H1 (cell line): ENCODE data around the gene SMIM32. TPM values are rescaled to one million over a fixed set of nuclear protein-coding genes. Genes with fewer than 3 reads are reported as not detected.

Source experiments
- CTCF ChIA-PET: fragments of 300-600 bp; sonication (Branson Sonifier 250); formaldehyde crosslinking; loops from one replicate; lab custom pipeline; 2021; ENCODE audit not compliant: partially characterized antibody; lab: Charles Lee
- POLR2A ChIA-PET: fragments of 300-600 bp; sonication (Branson Sonifier 250); formaldehyde crosslinking; loops from one replicate; lab custom pipeline; 2021; ENCODE audit warnings: inconsistent platforms; ENCODE audit not compliant: partially characterized antibody; lab: Charles Lee
- DNase-seq, 2 experiments: peaks; one replicate each; pipeline versions ENCODE4 v3.0.0 to v3.0.0-alpha.2; 2010 to 2022; ENCODE audit warnings: low spot score in 2 of 2, low read depth in 1 of 2, mixed read lengths in 1 of 2
- FAIRE-seq: peaks from 2 replicates; lab custom pipeline; 2011; peaks lifted over from hg19 to GRCh38; lab: Jason Lieb, UNC
- H2AFZ ChIP-seq: 2 replicates; pipeline ENCODE4 v1.8.1; 2012; ENCODE audit warnings: low read length, inconsistent platforms
- H2AK5ac ChIP-seq: 2 replicates; pipeline ENCODE4 v1.6.1; 2013; ENCODE audit warnings: low read depth, low read length
- H2BK120ac ChIP-seq: replicated peaks from 2 replicates; pipeline ENCODE3; 2013; ENCODE audit warnings: low read depth, low read length, inconsistent platforms
- H2BK12ac ChIP-seq: 2 replicates; pipeline ENCODE4 v1.6.1; 2013; ENCODE audit warnings: low read depth, low read length
- H2BK15ac ChIP-seq: 2 replicates; pipeline ENCODE4 v1.6.1; 2013; ENCODE audit warnings: low read length
- H2BK20ac ChIP-seq: 2 replicates; pipeline ENCODE4 v1.6.1; 2013; ENCODE audit warnings: low read length
- H2BK5ac ChIP-seq: 2 replicates; pipeline ENCODE4 v1.6.1; 2013; ENCODE audit warnings: low read depth, low read length
- H3K14ac ChIP-seq: 2 replicates; pipeline ENCODE4 v1.6.1; 2013; ENCODE audit warnings: inconsistent platforms; ENCODE audit not compliant: insufficient read length
- H3K18ac ChIP-seq: 2 replicates; pipeline ENCODE4 v1.6.1; 2013; ENCODE audit warnings: low read length; ENCODE audit errors: extremely low read depth
- H3K23ac ChIP-seq: 2 replicates; pipeline ENCODE4 v1.6.1; 2013; ENCODE audit warnings: inconsistent platforms; ENCODE audit not compliant: insufficient read length
- H3K23me2 ChIP-seq: 2 replicates; pipeline ENCODE4 v1.6.1; 2013; ENCODE audit warnings: low read depth, low read length
- H3K27ac ChIP-seq: 2 replicates; pipeline ENCODE4 v1.6.1; 2011; ENCODE audit warnings: low read depth, low read length, inconsistent platforms
- H3K27me3 ChIP-seq, 4 experiments: replicated peaks in 1 of 4; 1 replicate in 1 of 4; 2 replicates in 3 of 4; pipeline versions ENCODE4 v1.6.1 to v1.8.1; 2011 to 2013; ENCODE audit warnings: low read length in 3 of 4, mild to moderate bottlenecking in 3 of 4, inconsistent platforms in 2 of 4, mixed read lengths in 2 of 4, moderate library complexity in 1 of 4; ENCODE audit not compliant: control insufficient read depth in 3 of 4, insufficient read depth in 3 of 4; ENCODE audit errors: extremely low read depth in 1 of 4
- H3K36me3 ChIP-seq, 4 experiments: 2 replicates each; pipeline versions ENCODE4 v1.6.1 to v1.8.1; 2011 to 2013; ENCODE audit warnings: mild to moderate bottlenecking in 4 of 4, low read length in 3 of 4, moderate library complexity in 2 of 4, control low read depth in 1 of 4, inconsistent platforms in 1 of 4; ENCODE audit not compliant: insufficient read depth in 4 of 4, control insufficient read depth in 2 of 4
- H3K4ac ChIP-seq: replicated peaks from 2 replicates; pipeline ENCODE3; 2013; ENCODE audit warnings: low read length, low read depth, mixed read lengths, inconsistent platforms; ENCODE audit not compliant: insufficient read length
- H3K4me1 ChIP-seq, 4 experiments: replicated peaks in 1 of 4; 1 replicate in 1 of 4; 2 replicates in 3 of 4; pipeline versions ENCODE4 v1.6.1 to v1.8.1; 2011 to 2013; ENCODE audit warnings: low read length in 3 of 4, inconsistent platforms in 2 of 4, mixed read lengths in 1 of 4; ENCODE audit not compliant: insufficient read depth in 4 of 4, control insufficient read depth in 3 of 4
- H3K4me2 ChIP-seq, 2 experiments: 2 replicates each; pipeline versions ENCODE4 v1.6.1 to v1.8.1; 2011 to 2013; ENCODE audit warnings: low read depth in 2 of 2, low read length in 2 of 2, control low read depth in 1 of 2, inconsistent platforms in 1 of 2, mild to moderate bottlenecking in 1 of 2; ENCODE audit not compliant: insufficient read depth in 1 of 2
- H3K4me3 ChIP-seq, 4 experiments: fragments of 200-600, 300-600 bp in 1 of 4; sonication (generic), shearing (Covaris generic), sonication (Bioruptor Twin) in 1 of 4; 2 replicates each; pipeline versions ENCODE4 v1.5.1 to v1.8.1; 2011 to 2016; ENCODE audit warnings: low read length in 4 of 4, low read depth in 3 of 4, control low read depth in 2 of 4, inconsistent platforms in 2 of 4, mild to moderate bottlenecking in 2 of 4, mixed read lengths in 1 of 4, moderate library complexity in 1 of 4; ENCODE audit not compliant: insufficient read depth in 2 of 4; ENCODE audit errors: extremely low read depth in 1 of 4
- H3K56ac ChIP-seq: replicated peaks from 2 replicates; pipeline ENCODE3; 2013; ENCODE audit warnings: low read depth, mild to moderate bottlenecking, mixed read lengths, low read length, inconsistent platforms; ENCODE audit not compliant: insufficient read length
- H3K79me1 ChIP-seq: 2 replicates; pipeline ENCODE4 v1.6.1; 2013; ENCODE audit warnings: low read depth, low read length, control low read depth
- H3K79me2 ChIP-seq, 2 experiments: 2 replicates each; pipeline versions ENCODE4 v1.6.1 to v1.8.1; 2012 to 2013; ENCODE audit warnings: low read length in 2 of 2, mild to moderate bottlenecking in 2 of 2, inconsistent platforms in 1 of 2; ENCODE audit not compliant: insufficient read depth in 2 of 2, control insufficient read depth in 1 of 2
- H3K9ac ChIP-seq, 4 experiments: replicated peaks in 1 of 4; 1 replicate in 1 of 4; 2 replicates in 3 of 4; pipeline versions ENCODE4 v1.6.1 to v1.8.1; 2011 to 2013; ENCODE audit warnings: low read depth in 3 of 4, low read length in 3 of 4, control low read depth in 2 of 4, mild to moderate bottlenecking in 2 of 4, moderate library complexity in 2 of 4, inconsistent platforms in 1 of 4; ENCODE audit errors: extremely low read depth in 1 of 4
- H3K9me3 ChIP-seq, 2 experiments: 2 replicates each; pipeline versions ENCODE4 v1.6.1 to v1.8.1; 2012 to 2013; ENCODE audit warnings: mild to moderate bottlenecking in 2 of 2, moderate library complexity in 2 of 2, control low read depth in 1 of 2, inconsistent platforms in 1 of 2, low read depth in 1 of 2, low read length in 1 of 2, mixed read lengths in 1 of 2; ENCODE audit not compliant: insufficient read depth in 2 of 2
- H4K20me1 ChIP-seq, 2 experiments: replicated peaks in 1 of 2; 2 replicates each; pipeline versions ENCODE3 to v1.8.1; 2011 to 2013; ENCODE audit warnings: inconsistent platforms in 2 of 2, low read length in 2 of 2, mild to moderate bottlenecking in 1 of 2; ENCODE audit not compliant: insufficient read depth in 2 of 2, control insufficient read depth in 1 of 2
- H4K5ac ChIP-seq: 2 replicates; pipeline ENCODE4 v1.6.1; 2013; ENCODE audit warnings: low read length, low read depth, mixed read lengths, inconsistent platforms; ENCODE audit not compliant: insufficient read length
- H4K8ac ChIP-seq: 2 replicates; pipeline ENCODE4 v1.8.0; 2013; ENCODE audit warnings: mild to moderate bottlenecking, moderate library complexity, low read length, inconsistent platforms; ENCODE audit not compliant: insufficient read depth; ENCODE audit errors: extremely low read depth
- H4K91ac ChIP-seq: replicated peaks from 2 replicates; pipeline ENCODE3; 2013; ENCODE audit warnings: low read length, mixed read lengths, inconsistent platforms; ENCODE audit not compliant: insufficient read length
- ATF2 ChIP-seq: IDR thresholded peaks from 2 replicates; pipeline ENCODE4 v1.6.1; 2012; ENCODE audit warnings: low read length, inconsistent platforms
- E2F6 ChIP-seq: IDR thresholded peaks from 2 replicates; pipeline ENCODE4 v1.6.1; 2012; ENCODE audit warnings: inconsistent platforms
- EP300 ChIP-seq, 2 experiments: IDR thresholded peaks; 1 replicate in 1 of 2; 2 replicates in 1 of 2; pipeline ENCODE4 v1.6.1; 2011 to 2012; ENCODE audit warnings: low read depth in 2 of 2, low read length in 2 of 2, mild to moderate bottlenecking in 2 of 2, borderline replicate concordance in 1 of 2, inconsistent platforms in 1 of 2, moderate library complexity in 1 of 2
- FOSL1 ChIP-seq: IDR thresholded peaks from 2 replicates; pipeline ENCODE4 v1.6.1; 2011; ENCODE audit warnings: mild to moderate bottlenecking, low read depth, low read length, moderate library complexity; ENCODE audit not compliant: insufficient read depth
- JUN ChIP-seq: IDR thresholded peaks from 2 replicates; pipeline ENCODE4 v1.6.1; 2011; ENCODE audit warnings: low read depth, mild to moderate bottlenecking, improper control_type of control experiment, low read length
- KDM4A ChIP-seq: IDR thresholded peaks from one replicate; pipeline ENCODE4 v1.7.1; 2012; ENCODE audit warnings: low read depth, mild to moderate bottlenecking, moderate library complexity, low read length, inconsistent platforms; ENCODE audit not compliant: severe bottlenecking
- MAFK ChIP-seq: IDR thresholded peaks from 2 replicates; pipeline ENCODE4 v1.6.1; 2012; ENCODE audit warnings: low read depth, mild to moderate bottlenecking, improper control_type of control experiment, low read length
- NRF1 ChIP-seq: IDR thresholded peaks from 2 replicates; pipeline ENCODE4 v1.6.1; 2011; ENCODE audit warnings: mild to moderate bottlenecking, low read depth, low read length, improper control_type of control experiment
- RXRA ChIP-seq: IDR thresholded peaks from 2 replicates; pipeline ENCODE4 v1.6.1; 2011; ENCODE audit warnings: low read depth, mild to moderate bottlenecking, low read length, moderate library complexity; ENCODE audit not compliant: insufficient read depth
- WGBS, 2 experiments: shearing (Covaris generic) in 1 of 2; methylation state at CpG; one replicate each; pipeline versions ENCODE4 v1.1.6 to v1.1.7; 2013 to 2015; ENCODE audit warnings: low lambda C conversion rate in 2 of 2, mixed read lengths in 2 of 2, inconsistent platforms in 1 of 2, low coverage in 1 of 2, missing lambda C conversion rate in 1 of 2; ENCODE audit not compliant: insufficient replicate concordance in 2 of 2, insufficient coverage in 1 of 2, insufficient read length in 1 of 2; ENCODE audit errors: extremely low coverage in 1 of 2, missing lambda C conversion rate in 1 of 2; 5-methylcytosine and 5-hydroxymethylcytosine counted together
- polyA plus RNA-seq, 7 experiments: library from polyadenylated mRNA; depleted of rRNA in 3 of 7; stranded (reverse) in 5 of 7; unstranded in 2 of 7; fragments of >200 nt in 5 of 7; fragments of 200-250 nt in 2 of 7; gene quantifications; 1 replicate in 5 of 7; 2 replicates in 1 of 7; 4 replicates in 1 of 7; pipeline versions ENCODE4 v1.2.1 to v1.2.3, GENCODE V29; 2011 to 2013; ENCODE audit warnings: missing spikeins in 2 of 7, mixed read lengths in 2 of 7
- total RNA-seq: library from RNA; stranded (reverse); fragmentation: NEBNext Ultra II Directional; extraction: Animal tissue kit (Norgen Biotek cat#: 25700); gene quantifications from 2 replicates; pipeline ENCODE4 v1.2.1, GENCODE V29; 2021
- TF ChIP-seq, protein P1 (sequence below): IDR thresholded peaks from 2 replicates; pipeline ENCODE4 v1.6.1; 2012; ENCODE audit warnings: inconsistent platforms

SMIM32 gene
- total and polyA plus RNA-seq, 2 of the 8 experiments (the other 6 are each of a cell fraction or from before 2014, with no cell fraction given) = 0.09 to 0.22 TPM

- H3K14ac ChIP-seq = no peak overlapping the region
- H3K9ac ChIP-seq = no peak overlapping the region
- H3K9me3 ChIP-seq = no peaks in the 10 kb centered on the region
- H3K4ac ChIP-seq = no peak overlapping the region
- no peak overlapping the region for H2BK15ac ChIP-seq
- no peak overlapping the region for H4K8ac ChIP-seq
- peaks cover 0 to 4% (median 0%) of the 10 kb centered on the region in 4 experiments; a peak in 1 of 7 replicates for H3K4me1 ChIP-seq
- ChIA-PET POLR2A (no interaction called here), CTCF (no interaction called here)
- H2BK5ac ChIP-seq = no peak overlapping the region
- FAIRE-seq (no peak), DNase-seq (no peak)
- H3K27ac ChIP-seq = no peak overlapping the region
- no peak overlapping the region for H4K5ac ChIP-seq
- 60% methylated on average over 5 of the region's 5 CpGs; no CpG with 5 or more reads in 1 of the 2 experiments for WGBS, 2 experiments
- H3K23me2 ChIP-seq = no peaks in the 10 kb centered on the region
- H3K23ac ChIP-seq = no peak overlapping the region
- no peaks in the 10 kb centered on the region for H3K36me3 ChIP-seq
- no peaks in the 10 kb centered on the region; a peak in 1 of 7 replicates for H3K27me3 ChIP-seq
- H2BK120ac ChIP-seq = no peak overlapping the region
- no peak overlapping the region for H4K91ac ChIP-seq
- H3K4me2 ChIP-seq = no peak overlapping the region
- H3K18ac ChIP-seq = no peak overlapping the region
- H2AK5ac ChIP-seq = no peak overlapping the region
- H2BK12ac ChIP-seq = no peak overlapping the region; the same call in 1 of the 2 replicates
- H2AFZ ChIP-seq = no peak overlapping the region; the same call in 1 of the 2 replicates
- H3K79me1 ChIP-seq = no peaks in the 10 kb centered on the region
- no peaks in the 10 kb centered on the region for H3K79me2 ChIP-seq
- no peak overlapping the region for H3K4me3 ChIP-seq
- H3K56ac ChIP-seq = no peak overlapping the region
- no peak overlapping the region for H2BK20ac ChIP-seq
- H4K20me1 ChIP-seq = no peaks in the 10 kb centered on the region
- TF ChIP-seq ATF2 (no peak), RXRA (no peak), JUN (no peak), MAFK (no peak), EP300 (IDR thresholded peaks at IDR 0.05; ENCODE audit: borderline replicate concordance in 1 of 2, low read depth in 2 of 2, low read length in 2 of 2) (no peak), KDM4A (no peak), E2F6 (no peak), NRF1 (no peak), FOSL1 (no peak)
- TF ChIP-seq, protein P1, sequence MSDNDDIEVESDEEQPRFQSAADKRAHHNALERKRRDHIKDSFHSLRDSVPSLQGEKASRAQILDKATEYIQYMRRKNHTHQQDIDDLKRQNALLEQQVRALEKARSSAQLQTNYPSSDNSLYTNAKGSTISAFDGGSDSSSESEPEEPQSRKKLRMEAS = no peak
These were observed 43.6 kb upstream of the SMIM32 start for GRCh38 chr5:136236479-136237083.
